Endothelial cell of umbilical vein (primary cell): Measurements from ENCODE around the gene P3H2. TPM values are rescaled to one million over a fixed set of nuclear protein-coding genes. Genes with fewer than 3 reads are reported as not detected.

Experiments
- BruUV-seq: library from RNA; stranded (reverse); fragments of 400-500 nt; replicated peaks from 2 replicates; lab custom pipeline; 2021; lab: Mats Ljungman, UMichigan
- CTCF ChIA-PET: fragments of 300-600, 350-600 bp; sonication (Branson Sonifier 250); formaldehyde crosslinking; loops from one replicate; lab custom pipeline; 2021; ENCODE audit warnings: antibody characterized with exemption, inconsistent platforms; lab: Charles Lee
- POLR2A ChIA-PET: fragments of 300-600, 350-600 bp; sonication (Branson Sonifier 250); formaldehyde crosslinking; loops from one replicate; lab custom pipeline; 2021; ENCODE audit warnings: antibody characterized with exemption, inconsistent platforms; lab: Charles Lee
- DNase-seq: peaks from one replicate; pipeline ENCODE4 v3.0.0-alpha.2; 2011; ENCODE audit warnings: low read depth, low spot score
- FAIRE-seq: peaks from 2 replicates; lab custom pipeline; 2011; peaks lifted over from hg19 to GRCh38; lab: Jason Lieb, UNC
- H2AFZ ChIP-seq: 2 replicates; pipeline ENCODE4 v1.6.0; 2012; ENCODE audit warnings: low read depth, low read length, control low read depth, inconsistent platforms
- H3K27ac ChIP-seq: 2 replicates; pipeline ENCODE4 v1.5.1; 2011; ENCODE audit warnings: low read depth, mild to moderate bottlenecking, control low read depth, low read length, moderate library complexity; ENCODE audit not compliant: insufficient read depth
- H3K27me3 ChIP-seq, 2 experiments: 2 replicates each; pipeline versions ENCODE4 v1.6.0 to v1.6.1; 2011; ENCODE audit warnings: low read length in 2 of 2, mixed read lengths in 1 of 2; ENCODE audit not compliant: control insufficient read depth in 2 of 2, insufficient read depth in 2 of 2
- H3K36me3 ChIP-seq, 2 experiments: 2 replicates in 1 of 2; 3 replicates in 1 of 2; pipeline ENCODE4 v1.5.1; 2011; ENCODE audit warnings: low read length in 2 of 2, mild to moderate bottlenecking in 1 of 2, moderate library complexity in 1 of 2; ENCODE audit not compliant: control insufficient read depth in 2 of 2, insufficient read depth in 2 of 2; ENCODE audit errors: extremely low read depth in 1 of 2
- H3K4me1 ChIP-seq: 3 replicates; pipeline ENCODE4 v1.5.1; 2011; ENCODE audit warnings: mild to moderate bottlenecking, low read length; ENCODE audit not compliant: control insufficient read depth, insufficient read depth; ENCODE audit errors: extremely low read depth
- H3K4me2 ChIP-seq: 2 replicates; pipeline ENCODE4 v1.6.1; 2011; ENCODE audit warnings: low read length, control low read depth, mixed read lengths; ENCODE audit not compliant: insufficient read depth
- H3K4me3 ChIP-seq, 3 experiments: fragments of 200-600 bp in 1 of 3; sonication (generic), shearing (Covaris generic) in 1 of 3; replicated peaks in 1 of 3; 2 replicates each; pipeline ENCODE4 v1.5.1; 2011 to 2016; ENCODE audit warnings: control low read depth in 3 of 3, low read length in 3 of 3, mild to moderate bottlenecking in 2 of 3, inconsistent platforms in 1 of 3, low read depth in 1 of 3, moderate library complexity in 1 of 3; ENCODE audit not compliant: insufficient read depth in 1 of 3
- H3K79me2 ChIP-seq: 2 replicates; pipeline ENCODE4 v1.6.0; 2012; ENCODE audit warnings: low read length, inconsistent platforms; ENCODE audit not compliant: control insufficient read depth, insufficient read depth
- H3K9ac ChIP-seq: replicated peaks from 2 replicates; pipeline ENCODE3; 2011; ENCODE audit warnings: low read length, control low read depth; ENCODE audit not compliant: insufficient read depth; ENCODE audit errors: extremely low read depth
- H3K9me1 ChIP-seq: replicated peaks from 3 replicates; pipeline ENCODE4 v1.6.0; 2011; ENCODE audit warnings: mild to moderate bottlenecking, low read length; ENCODE audit not compliant: control insufficient read depth, insufficient read depth; ENCODE audit errors: extremely low read depth
- H3K9me3 ChIP-seq: replicated peaks from 2 replicates; pipeline ENCODE4 v1.5.1; 2012; ENCODE audit warnings: low read length, inconsistent platforms; ENCODE audit not compliant: control insufficient read depth, insufficient read depth
- H4K20me1 ChIP-seq: replicated peaks from 2 replicates; pipeline ENCODE3; 2011; ENCODE audit warnings: mild to moderate bottlenecking, low read length; ENCODE audit not compliant: control insufficient read depth, insufficient read depth; ENCODE audit errors: extremely low read depth
- EZH2 ChIP-seq: IDR thresholded peaks from 2 replicates; pipeline ENCODE4 v1.6.1; 2012; ENCODE audit warnings: borderline replicate concordance, low read depth, mild to moderate bottlenecking, moderate library complexity, low read length, inconsistent platforms; ENCODE audit not compliant: severe bottlenecking
- FOS ChIP-seq: IDR thresholded peaks from 2 replicates; pipeline ENCODE4 v1.6.1; 2011; ENCODE audit warnings: mild to moderate bottlenecking, low read length, moderate library complexity, borderline replicate concordance; ENCODE audit not compliant: insufficient read depth
- JUN ChIP-seq: IDR thresholded peaks from 2 replicates; pipeline ENCODE4 v1.6.1; 2011; ENCODE audit warnings: borderline replicate concordance, low read depth; ENCODE audit not compliant: insufficient read length, insufficient read depth
- MYC ChIP-seq: IDR thresholded peaks from one replicate; pipeline ENCODE4 v1.6.1; 2011; ENCODE audit warnings: mild to moderate bottlenecking, low read depth, low read length
- POLR2AphosphoS5 ChIP-seq: IDR thresholded peaks from 2 replicates; pipeline ENCODE4 v1.6.1; 2012; ENCODE audit warnings: low read depth, mild to moderate bottlenecking, control low read depth, low read length, moderate library complexity; ENCODE audit not compliant: insufficient read depth
- dilution Hi-C: fragments of 300-500 bp; cut with MboI; formaldehyde crosslinking; loops from one replicate; pipeline ENCODE4 v1.15.0; 2019; ENCODE audit warnings: low sequenced_read_pairs; ENCODE audit not compliant: extremely low pct_ligation_motif_present
- intact Hi-C: fragments of 100-400 bp; cut with micrococcal nuclease; formaldehyde crosslinking; loops from one replicate; pipeline ENCODE4 v1.10.0; 2022
- polyA plus RNA-seq, 4 experiments: library from polyadenylated mRNA; depleted of rRNA in 3 of 4; stranded (reverse) in 3 of 4; unstranded in 1 of 4; fragments of >200 nt; gene quantifications; 2 replicates each; pipeline versions ENCODE4 v1.2.1 to v1.2.3, GENCODE V29; 2011 to 2012; ENCODE audit warnings: missing spikeins in 1 of 4
- total RNA-seq: library from RNA; stranded (reverse); gene quantifications from 2 replicates; pipeline ENCODE4 v1.2.3, GENCODE V29; 2021
- TF ChIP-seq, protein P1 (sequence below): IDR thresholded peaks from 2 replicates; pipeline ENCODE4 v1.6.1; 2011; ENCODE audit not compliant: insufficient read depth, insufficient read length

The P3H2 gene
- total and polyA plus RNA-seq, 2 donors (not counting 3 experiments of a cell fraction or from before 2014, with no cell fraction given), result 6.6 to 6.8 TPM

DNA sequence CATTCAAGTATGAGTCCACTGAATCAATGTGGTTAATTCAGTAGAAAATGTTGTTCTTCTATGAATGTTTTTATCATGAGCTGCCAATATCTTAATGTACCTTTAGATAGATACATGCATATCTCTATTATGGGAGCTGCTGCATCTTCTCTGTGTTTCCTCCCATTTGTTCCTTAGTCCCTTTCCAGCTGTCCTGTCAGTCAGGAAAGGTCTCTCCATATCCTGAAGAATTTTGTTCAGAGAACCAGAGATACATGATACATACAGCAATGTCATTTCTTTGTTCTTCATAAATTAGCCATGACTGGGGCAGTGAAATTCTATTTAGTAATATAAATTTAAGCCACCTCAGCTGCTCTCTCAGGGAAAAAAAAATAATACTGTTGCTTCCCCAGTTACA is 103.7 kb downstream of the P3H2 start:
- Histone ChIP-seq H3K4me3 (no peak overlapping the region), H4K20me1 (no peaks in the 10 kb centered on the region), H3K9me3 (no peaks in the 10 kb centered on the region), H3K4me1 (peaks cover 9% of the 10 kb centered on the region), H3K79me2 (no peaks in the 10 kb centered on the region), H3K9me1 (no peaks in the 10 kb centered on the region), H3K27me3 (no peaks in the 10 kb centered on the region), H3K36me3 (no peaks in the 10 kb centered on the region), H2AFZ (no peak overlapping the region), H3K9ac (no peak overlapping the region), H3K27ac (no peak overlapping the region), H3K4me2 (no peak overlapping the region)
- BruUV-seq, result no TSS peak
- TF ChIP-seq MYC, result no peak
- no peak for TF ChIP-seq POLR2AphosphoS5
- TF ChIP-seq JUN, result no peak
- no peak for TF ChIP-seq EZH2
- TF ChIP-seq, protein P1, sequence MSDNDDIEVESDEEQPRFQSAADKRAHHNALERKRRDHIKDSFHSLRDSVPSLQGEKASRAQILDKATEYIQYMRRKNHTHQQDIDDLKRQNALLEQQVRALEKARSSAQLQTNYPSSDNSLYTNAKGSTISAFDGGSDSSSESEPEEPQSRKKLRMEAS, result no peak
- no peak for TF ChIP-seq FOS
- DNase-seq, result no peak
- dilution Hi-C loops, result no loop called here
- intact Hi-C loops, result loop anchor here (1.0 to 2.0 kb wide), 5 partner anchors 50 to 408 kb away; partner anchors contain the start of genes CLDN1 and P3H2
- CTCF ChIA-PET, result interaction anchor here (1.0 to 3.8 kb wide), 5 partner anchors 8 to 186 kb away, joined by 3 to 18 read pairs (median 12); partner anchors contain the start of gene P3H2
- POLR2A ChIA-PET, result no interaction called here
- FAIRE-seq, result no peak

DNA sequence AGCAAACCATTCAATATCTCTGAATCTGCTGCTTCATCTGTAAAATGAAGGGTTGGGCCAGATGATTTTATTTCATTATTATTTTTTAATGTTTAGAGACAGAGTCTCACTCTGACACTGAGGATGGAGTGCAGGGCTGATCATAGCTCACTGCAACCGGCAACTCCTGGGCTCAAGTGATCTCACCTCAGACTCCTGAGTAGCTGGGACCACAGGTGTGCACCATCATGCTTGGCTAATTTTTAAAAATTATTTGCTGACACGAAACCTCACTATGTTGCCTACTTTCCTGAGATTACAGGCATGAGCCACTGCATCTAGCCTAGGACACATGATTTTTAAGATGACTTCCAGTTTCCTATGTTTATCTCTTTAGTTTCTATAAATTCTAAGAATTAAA is 105.8 kb downstream of the P3H2 start:
- no peak overlapping the region for H3K4me2 ChIP-seq
- H3K9ac ChIP-seq, result no peak overlapping the region
- no peak overlapping the region for H2AFZ ChIP-seq
- H3K4me3 ChIP-seq, result no peak overlapping the region
- no peaks in the 10 kb centered on the region for H3K79me2 ChIP-seq
- no peaks in the 10 kb centered on the region for H3K36me3 ChIP-seq
- dilution Hi-C loops, result no loop called here
- H3K9me1 ChIP-seq, result no peaks in the 10 kb centered on the region
- POLR2A ChIA-PET, result no interaction called here
- BruUV-seq, result no TSS peak
- intact Hi-C loops, result no loop called here
- H4K20me1 ChIP-seq, result no peaks in the 10 kb centered on the region
- H3K27me3 ChIP-seq, result no peaks in the 10 kb centered on the region
- TF ChIP-seq FOS (no peak), POLR2AphosphoS5 (no peak)
- DNase-seq (no peak), FAIRE-seq (no peak)
- no peak overlapping the region for H3K27ac ChIP-seq
- peaks cover 27% of the 10 kb centered on the region for H3K4me1 ChIP-seq
- CTCF ChIA-PET, result interaction anchor here (1.2 to 3.8 kb wide), 6 partner anchors 17 to 409 kb away, joined by 3 to 18 read pairs (median 8); partner anchors contain the start of genes CLDN1 and P3H2
- no peaks in the 10 kb centered on the region for H3K9me3 ChIP-seq
